ENCODE data around the gene CD247.

DNA sequence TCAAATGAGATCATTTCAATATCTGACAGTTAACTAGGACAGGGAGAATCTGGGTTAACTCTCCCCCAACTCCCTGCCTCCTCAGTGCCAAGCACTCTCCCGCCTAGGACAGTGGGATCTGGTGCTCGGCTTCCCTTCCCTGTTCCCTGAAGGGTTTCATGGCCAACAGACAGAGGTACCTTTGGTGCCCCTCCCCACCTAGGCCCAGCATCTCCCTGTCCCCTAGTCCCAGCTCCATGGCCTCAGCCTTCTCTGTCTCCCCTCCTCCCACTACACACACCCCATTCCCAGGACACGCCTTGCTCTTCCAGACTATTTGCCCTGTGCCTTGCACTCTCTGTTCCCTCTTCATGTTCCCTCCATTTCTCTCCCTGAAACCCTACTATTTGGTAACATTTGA lies 77.1 kb downstream of the CD247 start:
- TF ChIP-seq, protein P1, sequence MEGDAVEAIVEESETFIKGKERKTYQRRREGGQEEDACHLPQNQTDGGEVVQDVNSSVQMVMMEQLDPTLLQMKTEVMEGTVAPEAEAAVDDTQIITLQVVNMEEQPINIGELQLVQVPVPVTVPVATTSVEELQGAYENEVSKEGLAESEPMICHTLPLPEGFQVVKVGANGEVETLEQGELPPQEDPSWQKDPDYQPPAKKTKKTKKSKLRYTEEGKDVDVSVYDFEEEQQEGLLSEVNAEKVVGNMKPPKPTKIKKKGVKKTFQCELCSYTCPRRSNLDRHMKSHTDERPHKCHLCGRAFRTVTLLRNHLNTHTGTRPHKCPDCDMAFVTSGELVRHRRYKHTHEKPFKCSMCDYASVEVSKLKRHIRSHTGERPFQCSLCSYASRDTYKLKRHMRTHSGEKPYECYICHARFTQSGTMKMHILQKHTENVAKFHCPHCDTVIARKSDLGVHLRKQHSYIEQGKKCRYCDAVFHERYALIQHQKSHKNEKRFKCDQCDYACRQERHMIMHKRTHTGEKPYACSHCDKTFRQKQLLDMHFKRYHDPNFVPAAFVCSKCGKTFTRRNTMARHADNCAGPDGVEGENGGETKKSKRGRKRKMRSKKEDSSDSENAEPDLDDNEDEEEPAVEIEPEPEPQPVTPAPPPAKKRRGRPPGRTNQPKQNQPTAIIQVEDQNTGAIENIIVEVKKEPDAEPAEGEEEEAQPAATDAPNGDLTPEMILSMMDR (conservative IDR thresholded peaks at IDR 0.05; ENCODE audit: low read depth, low read length) = no peak
- TF ChIP-seq CEBPB (IDR thresholded peaks at IDR 0.05; ENCODE audit: low read depth, low read length) = no peak
- TF ChIP-seq, protein P2, sequence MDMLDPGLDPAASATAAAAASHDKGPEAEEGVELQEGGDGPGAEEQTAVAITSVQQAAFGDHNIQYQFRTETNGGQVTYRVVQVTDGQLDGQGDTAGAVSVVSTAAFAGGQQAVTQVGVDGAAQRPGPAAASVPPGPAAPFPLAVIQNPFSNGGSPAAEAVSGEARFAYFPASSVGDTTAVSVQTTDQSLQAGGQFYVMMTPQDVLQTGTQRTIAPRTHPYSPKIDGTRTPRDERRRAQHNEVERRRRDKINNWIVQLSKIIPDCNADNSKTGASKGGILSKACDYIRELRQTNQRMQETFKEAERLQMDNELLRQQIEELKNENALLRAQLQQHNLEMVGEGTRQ (IDR thresholded peaks at IDR 0.05; ENCODE audit: low read depth, low read length) = no peak
- TF ChIP-seq POLR2A (IDR thresholded peaks at IDR 0.05; ENCODE audit: low read depth, low read length) = no peak
- no peak for TF ChIP-seq RAD21 (IDR thresholded peaks at IDR 0.05; ENCODE audit: low read length)
- TF ChIP-seq RFX5 (IDR thresholded peaks at IDR 0.05; ENCODE audit: low read depth, low read length) = no peak
- TF ChIP-seq RCOR1 (IDR thresholded peaks at IDR 0.05; ENCODE audit: insufficient replicate concordance, low read length) = no peak
